KBM-7 (cell line): ENCODE results near the gene IL23R.
A peak's percentile ranks its signal among the peaks of the same experiment; 100 is the strongest.
"Not testable (repeated sequence)": the region's sequence is repeated elsewhere in the genome, so short reads cannot be mapped to it uniquely, and the experiment has no call there.

ENCODE experiments used
- DNase-seq: peaks from one replicate; pipeline ENCODE4 v3.0.0-alpha.2; 2015
- in situ Hi-C: fragments of 300-500 bp; cut with MboI; formaldehyde crosslinking; loops from 2 replicates; pipeline ENCODE4 v1.14.3; 2020; ENCODE audit warnings: low sequenced_read_pairs, low pct_unique_long_range_greater_than_20kb, mixed read lengths

Gene IL23R

DNA sequence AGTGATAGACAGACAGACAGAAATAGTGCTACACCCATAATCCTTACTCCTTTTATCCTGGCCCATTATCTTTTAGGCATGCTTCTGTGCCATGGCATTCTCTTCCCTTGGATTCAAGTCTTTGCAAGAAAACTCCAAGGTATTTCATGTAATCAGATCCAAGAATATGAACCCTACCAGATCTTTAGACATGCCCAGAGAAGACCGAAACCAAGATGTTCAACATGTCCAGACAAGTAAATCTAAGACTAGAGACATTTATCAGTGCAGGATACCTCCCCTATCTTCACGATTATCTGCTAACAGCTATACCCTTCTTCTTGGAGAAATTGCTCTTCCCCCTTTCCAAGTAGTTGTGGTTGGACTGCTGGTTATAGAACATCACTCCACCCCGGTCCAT lies 19.7 kb upstream of the IL23R start:
- DNase-seq, result no peak
- in situ Hi-C loops, result loop anchor here (25.0 kb wide), 2 partner anchors 134 to 384 kb away; partner anchors contain the start of gene DYNLT5

DNA sequence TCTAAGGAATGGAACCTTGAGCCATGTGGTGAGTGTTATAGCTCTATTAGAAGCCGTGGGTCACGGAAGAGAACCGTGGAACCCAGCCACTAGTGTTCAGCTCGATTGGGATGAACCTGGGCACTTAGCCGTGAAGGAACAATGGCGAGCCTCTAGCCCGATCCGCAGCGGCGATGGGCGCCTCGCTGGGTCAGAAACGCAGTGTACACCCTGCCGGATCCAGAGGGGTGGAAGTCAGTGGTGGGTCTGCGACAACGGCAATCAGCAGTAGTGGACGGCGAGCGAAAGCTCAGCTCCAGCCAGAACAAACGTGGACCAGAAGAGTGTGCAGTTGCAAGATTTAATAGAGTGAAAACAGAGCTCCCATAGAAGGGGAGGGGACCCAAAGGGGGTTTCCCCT lies 18.3 kb upstream of the IL23R start:
- DNase-seq, result not testable (repeated sequence)
- in situ Hi-C loops, result loop anchor here (25.0 kb wide), 2 partner anchors 136 to 386 kb away; partner anchors contain the start of gene DYNLT5

DNA sequence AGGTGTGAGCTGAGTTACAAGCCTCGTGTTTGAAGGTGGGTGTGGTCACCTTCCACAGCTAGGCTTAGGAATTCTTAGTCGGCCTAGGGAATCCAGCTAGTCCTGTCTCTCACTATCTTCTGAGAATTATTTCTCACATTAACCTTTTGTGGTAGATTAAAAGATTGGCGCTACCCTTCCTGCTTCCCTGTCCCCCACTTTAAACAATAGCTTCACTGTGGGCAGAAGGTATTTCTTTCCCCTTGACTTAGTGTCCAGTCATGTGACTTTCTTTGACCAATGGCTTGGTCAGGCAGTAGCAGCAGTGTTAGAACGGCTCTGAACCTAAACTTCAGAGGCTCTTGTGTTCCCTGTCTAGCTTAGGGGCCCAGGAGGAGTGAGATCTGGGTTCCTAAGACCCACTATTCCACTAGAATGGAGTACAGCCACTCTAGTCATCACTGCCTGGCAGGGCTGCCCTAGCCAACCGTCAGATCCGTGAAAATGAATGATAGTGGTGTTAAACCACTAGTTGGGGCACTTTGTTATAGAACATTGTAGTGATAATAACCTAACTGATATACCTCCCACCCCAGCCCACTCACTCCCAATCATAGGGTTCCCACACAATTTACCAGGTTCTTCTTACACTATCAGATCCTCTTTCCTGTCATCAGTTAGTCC lies 17.6 kb upstream of the IL23R start:
- no peak for DNase-seq
- in situ Hi-C loops, result loop anchor here (25.0 kb wide), 2 partner anchors 136 to 386 kb away; partner anchors contain the start of gene DYNLT5

DNA sequence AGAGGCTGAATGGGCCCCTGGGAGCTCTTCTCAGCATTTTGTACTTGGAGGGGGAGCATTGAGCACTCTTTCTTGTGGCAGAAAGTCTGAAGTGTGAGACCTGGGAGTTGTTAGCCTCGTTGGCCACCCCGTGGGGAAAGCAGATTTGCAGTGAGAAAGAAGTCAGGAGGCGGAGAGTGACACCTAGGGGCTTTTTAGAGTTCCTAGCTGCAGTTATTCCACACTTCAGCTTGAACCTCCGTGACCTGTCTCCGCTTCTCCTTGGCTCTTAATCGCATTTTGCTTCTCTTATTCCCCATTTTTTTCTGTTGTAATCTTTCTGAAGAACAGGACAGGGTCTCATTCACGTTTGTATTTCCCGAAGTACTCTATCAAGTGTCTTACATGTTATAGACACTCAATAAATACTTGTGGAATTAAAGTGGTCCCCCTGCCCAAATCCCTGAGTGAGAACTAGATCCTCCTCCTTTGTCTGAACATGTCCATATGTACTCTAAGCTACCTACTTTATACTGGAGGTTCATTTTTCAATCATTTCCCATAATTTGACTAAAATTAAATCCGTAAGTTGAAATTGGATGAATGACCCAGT lies 17.0 kb upstream of the IL23R start:
- in situ Hi-C loops, result loop anchor here (25.0 kb wide), 2 partner anchors 137 to 387 kb away; partner anchors contain the start of gene DYNLT5
- DNase-seq, result peak; percentile 87

DNA sequence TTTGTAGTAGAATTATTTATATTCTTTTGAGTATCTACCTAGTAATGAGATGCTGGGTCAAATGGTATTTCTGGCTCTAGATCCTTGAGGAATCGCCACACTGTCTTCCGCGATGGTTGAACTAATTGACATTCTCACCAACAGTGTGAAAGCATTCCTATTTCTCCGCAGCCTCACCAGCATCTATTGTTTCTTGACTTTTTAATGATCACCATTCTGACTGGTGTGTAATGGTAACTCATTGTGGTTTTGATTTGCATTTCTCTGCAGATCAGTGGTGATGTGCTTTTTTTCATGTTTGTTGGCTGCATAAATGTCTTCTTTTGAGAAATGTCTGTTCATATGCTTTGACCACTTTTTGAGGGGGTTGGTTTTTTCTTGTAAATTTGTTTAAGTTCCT lies 15.3 kb upstream of the IL23R start:
- in situ Hi-C loops, result no loop called here

DNA sequence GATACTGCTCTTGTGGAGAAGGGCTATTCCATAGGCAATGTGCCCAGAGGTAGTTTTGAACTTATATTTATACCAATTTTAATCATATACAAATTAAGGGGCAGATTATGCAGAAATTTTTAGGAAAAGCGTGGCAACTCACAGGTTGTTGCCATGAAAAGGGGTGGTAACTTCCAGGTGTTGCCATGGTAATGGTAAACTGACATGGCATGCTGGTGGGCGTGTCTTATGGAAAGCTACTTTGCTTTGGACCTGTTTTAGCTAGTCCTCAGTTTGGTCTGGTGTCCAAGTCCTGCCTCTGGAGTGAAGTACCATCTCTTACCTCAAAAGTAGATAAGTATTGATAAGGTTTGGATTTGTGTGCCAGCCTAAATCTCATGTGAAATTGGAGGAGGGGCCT lies 7.9 kb upstream of the IL23R start:
- no peak for DNase-seq
- in situ Hi-C loops, result no loop called here

More for the DNA sequence above, 15.3 kb upstream of the IL23R start:
- no peak for DNase-seq

- DNase-seq, result no peak
- in situ Hi-C loops, result no loop called here
Observed at GRCh38 chr1:67159233-67159632, 7.0 kb upstream of the IL23R start.

GRCh38 chr1:67162954-67163353 lies 3.3 kb upstream of the IL23R start:
- in situ Hi-C loops, result no loop called here
- no peak for DNase-seq

DNA sequence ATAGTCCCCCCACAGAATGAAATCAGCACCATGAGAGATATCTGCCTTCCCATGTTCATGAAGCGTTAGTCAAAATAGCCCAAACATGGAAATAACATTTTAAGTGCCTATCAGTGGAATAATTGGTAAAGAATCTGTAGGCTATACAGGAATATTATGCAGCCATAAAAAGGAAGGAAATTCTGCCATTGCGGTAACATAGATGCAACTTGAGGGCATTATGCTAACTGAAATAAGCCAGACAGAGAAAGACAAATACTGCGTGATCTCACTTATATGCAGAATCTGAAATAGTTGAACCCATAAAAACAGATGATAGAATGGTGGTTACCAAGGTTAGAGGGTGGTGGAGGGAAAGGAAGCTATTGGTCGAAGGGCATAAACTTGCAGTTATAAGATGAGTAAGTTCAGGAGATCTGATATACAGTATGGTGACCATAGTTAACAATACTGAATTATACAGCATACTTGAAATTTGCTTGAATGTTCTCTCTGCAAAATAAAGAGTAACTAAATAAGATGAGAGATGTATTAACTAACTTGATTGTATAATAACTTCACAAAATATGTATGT lies 699 bp upstream of the IL23R start:
- in situ Hi-C loops, result no loop called here
- DNase-seq, result no peak

- no peak for DNase-seq
- in situ Hi-C loops, result no loop called here
Observed at GRCh38 chr1:67169496-67169895, 3.2 kb downstream of the IL23R start.

- in situ Hi-C loops, result no loop called here
- DNase-seq, result no peak
Observed at GRCh38 chr1:67169932-67170331, 3.7 kb downstream of the IL23R start.

GRCh38 chr1:67170751-67171573 lies 4.7 kb downstream of the IL23R start:
- in situ Hi-C loops, result no loop called here
- DNase-seq, result no peak

DNA sequence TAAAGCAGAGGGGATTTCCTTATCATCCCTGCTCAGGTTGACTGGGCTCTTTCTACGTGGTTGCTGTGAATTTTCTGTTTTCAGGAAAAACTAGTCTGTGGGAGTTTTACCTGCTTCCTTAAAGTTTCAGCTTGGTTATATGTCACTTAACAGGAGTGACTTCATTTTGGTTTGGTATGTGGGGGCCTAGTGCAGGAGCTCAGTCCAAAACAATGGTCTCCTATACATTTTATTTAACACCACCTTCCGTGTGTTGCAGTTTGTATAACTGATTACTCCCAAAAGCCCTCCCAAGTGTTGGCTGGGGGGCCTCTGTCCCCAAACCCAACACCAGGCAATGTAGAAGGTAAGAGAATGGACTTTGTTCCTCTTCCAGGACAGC lies 5.3 kb downstream of the IL23R start:
- in situ Hi-C loops, result no loop called here
- DNase-seq, result no peak

DNA sequence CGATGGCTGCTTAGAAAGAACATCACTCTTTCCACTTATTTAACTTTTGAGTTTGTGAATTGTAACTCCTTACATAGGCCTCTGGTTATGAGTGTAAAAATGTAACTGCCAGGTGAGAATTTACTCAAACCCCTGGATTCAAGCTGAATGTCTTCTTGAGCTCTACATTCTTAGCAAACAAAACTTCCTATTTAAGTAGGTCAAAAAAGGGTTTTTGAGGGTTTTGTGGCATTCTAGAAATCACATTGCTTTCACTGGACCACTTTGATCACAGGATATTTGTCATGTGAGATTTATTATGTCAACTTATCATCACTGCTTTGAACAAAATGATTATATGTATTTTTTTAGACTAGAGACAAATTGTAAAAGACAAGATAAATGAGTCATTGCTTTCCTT lies 5.7 kb downstream of the IL23R start:
- no peak for DNase-seq
- in situ Hi-C loops, result no loop called here

DNA sequence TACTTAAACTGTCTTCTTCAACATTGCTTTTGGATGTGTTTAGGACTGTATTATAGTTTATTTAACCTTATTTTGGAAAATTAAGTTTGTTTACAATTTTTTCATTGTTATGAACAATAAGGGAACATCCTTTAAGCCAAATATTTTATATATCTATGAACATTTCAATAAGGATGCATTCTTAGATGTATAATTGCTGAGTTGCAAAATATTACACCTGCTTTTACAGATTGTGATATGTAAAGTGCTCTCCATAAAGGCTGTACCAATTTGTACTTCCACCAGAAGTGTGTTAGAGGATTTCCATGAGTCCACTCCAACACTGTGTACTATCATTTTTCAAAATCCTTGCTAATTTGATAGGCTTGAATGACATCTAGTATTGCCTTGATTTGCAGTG lies 7.7 kb downstream of the IL23R start:
- DNase-seq, result no peak
- in situ Hi-C loops, result no loop called here

DNA sequence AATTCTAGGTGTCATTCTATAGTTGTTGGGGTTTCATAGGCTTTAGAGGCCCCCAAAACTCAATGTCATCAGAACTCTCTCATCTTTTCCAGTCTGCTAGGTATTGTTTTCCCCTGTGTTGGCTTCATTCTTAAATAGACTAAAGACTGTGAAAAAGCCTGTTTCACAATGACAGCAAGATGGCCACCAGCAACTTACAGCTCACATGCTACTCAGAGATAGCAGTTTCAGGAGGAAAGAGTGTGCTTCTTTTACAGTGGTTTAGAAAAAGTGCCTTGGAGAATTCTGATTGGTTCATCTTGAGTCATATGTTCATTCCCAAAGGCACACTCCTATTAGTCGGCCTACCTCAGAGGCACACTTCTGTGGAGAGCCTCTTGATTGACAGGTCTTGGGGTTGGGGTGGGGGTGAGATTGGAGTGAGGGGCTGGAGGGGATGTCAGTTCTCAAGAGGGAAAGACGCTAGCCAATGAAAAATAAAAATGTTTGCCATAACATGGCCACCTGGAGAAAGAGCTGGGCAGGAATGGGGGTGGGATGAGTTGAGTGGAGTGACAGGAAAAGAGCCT lies 8.5 kb downstream of the IL23R start:
- in situ Hi-C loops, result no loop called here

GRCh38 chr1:67175530-67176087 lies 9.4 kb downstream of the IL23R start:
- in situ Hi-C loops, result no loop called here
- DNase-seq, result no peak

More for the DNA sequence above, 8.5 kb downstream of the IL23R start:
- no peak for DNase-seq

DNA sequence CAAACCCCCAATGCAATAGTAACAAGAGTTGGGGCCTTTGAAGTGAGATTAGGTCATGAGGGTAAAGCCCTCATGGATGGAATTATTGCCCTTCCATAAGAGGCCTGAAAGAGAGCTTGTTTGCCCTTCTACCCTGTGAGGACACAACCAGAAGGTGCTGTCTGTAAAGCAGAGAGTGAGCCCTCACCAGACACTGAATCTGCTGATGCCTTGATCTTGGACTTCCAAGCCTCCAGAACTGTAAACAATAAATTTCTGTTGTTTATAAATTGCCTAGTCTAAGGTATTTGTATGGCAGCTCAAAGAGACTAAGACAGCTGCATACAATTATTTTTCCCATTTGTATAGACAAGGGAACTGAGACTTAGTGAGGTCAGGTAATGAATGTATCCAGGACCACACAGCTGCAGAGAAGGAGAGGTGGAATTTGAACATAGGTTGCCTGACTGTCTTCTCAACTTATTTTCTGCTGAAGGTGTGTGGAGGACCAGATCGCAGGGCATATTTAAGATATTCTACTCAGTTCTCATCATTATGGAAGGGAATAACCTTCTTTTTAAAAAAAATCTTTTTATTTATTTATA lies 18.7 kb downstream of the IL23R start:
- no peak for DNase-seq
- in situ Hi-C loops, result no loop called here

- in situ Hi-C loops, result no loop called here
- DNase-seq, result no peak
Observed at GRCh38 chr1:67188137-67188536, 21.9 kb downstream of the IL23R start.
